NB4 (cell line): ENCODE data around the gene SCYGR2.

ENCODE experiments used
- DNase-seq: peaks from one replicate; pipeline ENCODE4 v3.0.0; 2010; ENCODE audit warnings: low read depth
- H3K4me3 ChIP-seq: one replicate; pipeline ENCODE4 v1.5.1; 2011; ENCODE audit warnings: mild to moderate bottlenecking, low read depth, low read length, moderate library complexity
- MYC ChIP-seq: IDR thresholded peaks from 2 replicates; pipeline ENCODE4 v1.6.1; 2011; ENCODE audit warnings: low read depth, low read length
- POLR2A ChIP-seq: IDR thresholded peaks from 2 replicates; pipeline ENCODE4 v1.6.1; 2011; ENCODE audit warnings: mild to moderate bottlenecking; ENCODE audit not compliant: insufficient read length; ENCODE audit errors: extremely low read depth
- TF ChIP-seq, protein P1 (sequence below): IDR thresholded peaks from 2 replicates; pipeline ENCODE4 v1.6.1; 2011; ENCODE audit warnings: low read depth, low read length
- TF ChIP-seq, protein P2 (sequence below): IDR thresholded peaks from one replicate; pipeline ENCODE4 v1.5.1; 2012; ENCODE audit warnings: low read depth, low read length

Gene SCYGR2

DNA sequence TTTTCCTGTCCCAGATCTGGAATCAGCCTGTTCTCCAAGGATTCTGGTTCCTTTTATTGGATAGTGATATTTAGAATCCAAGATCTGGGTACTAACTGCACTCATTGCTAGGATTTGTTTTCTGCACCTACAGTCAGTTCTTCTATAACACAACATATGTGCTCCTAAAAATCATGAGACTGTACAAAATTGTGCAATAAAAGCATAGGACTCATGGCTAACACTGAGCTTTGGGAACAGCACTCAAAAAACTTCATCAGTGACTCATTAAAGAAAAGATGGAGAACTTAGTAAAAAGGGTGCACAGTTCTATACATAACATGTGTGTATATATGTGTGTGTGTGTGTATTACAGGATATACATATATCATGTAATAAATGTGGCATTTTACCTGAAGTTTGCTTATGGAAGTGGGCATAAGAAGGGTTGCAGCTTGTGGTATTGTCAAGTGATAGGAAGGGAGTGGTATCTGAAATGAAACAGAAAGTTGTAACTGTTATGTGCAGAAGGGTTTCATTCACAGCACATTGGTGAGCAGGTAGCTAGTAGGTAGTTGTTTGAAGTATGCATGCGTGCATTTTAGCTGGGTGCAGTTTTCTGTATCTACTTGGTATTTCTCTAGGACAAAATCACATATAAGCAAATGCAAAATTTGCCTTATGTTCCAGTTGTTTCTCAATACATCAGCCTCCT is 5.9 kb upstream of the SCYGR2 start:
- TF ChIP-seq, protein P1, sequence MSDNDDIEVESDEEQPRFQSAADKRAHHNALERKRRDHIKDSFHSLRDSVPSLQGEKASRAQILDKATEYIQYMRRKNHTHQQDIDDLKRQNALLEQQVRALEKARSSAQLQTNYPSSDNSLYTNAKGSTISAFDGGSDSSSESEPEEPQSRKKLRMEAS: no peak
- TF ChIP-seq MYC (no peak), POLR2A (no peak)
- TF ChIP-seq, protein P2, sequence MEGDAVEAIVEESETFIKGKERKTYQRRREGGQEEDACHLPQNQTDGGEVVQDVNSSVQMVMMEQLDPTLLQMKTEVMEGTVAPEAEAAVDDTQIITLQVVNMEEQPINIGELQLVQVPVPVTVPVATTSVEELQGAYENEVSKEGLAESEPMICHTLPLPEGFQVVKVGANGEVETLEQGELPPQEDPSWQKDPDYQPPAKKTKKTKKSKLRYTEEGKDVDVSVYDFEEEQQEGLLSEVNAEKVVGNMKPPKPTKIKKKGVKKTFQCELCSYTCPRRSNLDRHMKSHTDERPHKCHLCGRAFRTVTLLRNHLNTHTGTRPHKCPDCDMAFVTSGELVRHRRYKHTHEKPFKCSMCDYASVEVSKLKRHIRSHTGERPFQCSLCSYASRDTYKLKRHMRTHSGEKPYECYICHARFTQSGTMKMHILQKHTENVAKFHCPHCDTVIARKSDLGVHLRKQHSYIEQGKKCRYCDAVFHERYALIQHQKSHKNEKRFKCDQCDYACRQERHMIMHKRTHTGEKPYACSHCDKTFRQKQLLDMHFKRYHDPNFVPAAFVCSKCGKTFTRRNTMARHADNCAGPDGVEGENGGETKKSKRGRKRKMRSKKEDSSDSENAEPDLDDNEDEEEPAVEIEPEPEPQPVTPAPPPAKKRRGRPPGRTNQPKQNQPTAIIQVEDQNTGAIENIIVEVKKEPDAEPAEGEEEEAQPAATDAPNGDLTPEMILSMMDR: no peak
- no peak overlapping the region for H3K4me3 ChIP-seq
- no peak for DNase-seq

DNA sequence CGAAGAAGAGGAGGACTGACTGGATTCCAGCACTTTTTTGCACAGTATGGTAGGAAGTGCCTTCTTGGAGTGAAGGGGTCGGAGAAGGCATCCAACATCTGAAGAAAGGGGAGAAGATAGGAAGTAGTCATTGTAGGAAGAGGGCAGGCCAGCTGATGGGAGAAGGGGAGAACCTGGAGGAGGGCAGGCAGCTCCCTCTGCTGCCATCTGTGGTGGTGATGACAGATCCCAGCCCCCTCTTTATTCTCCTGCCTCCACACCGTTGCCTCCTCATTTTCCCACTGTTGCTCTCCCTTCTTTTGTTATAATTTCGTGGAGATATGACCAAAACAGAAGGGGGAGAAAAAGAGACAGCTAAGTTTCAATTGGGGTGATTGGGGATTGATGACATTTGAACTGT is 2.9 kb upstream of the SCYGR2 start:
- TF ChIP-seq, protein P2: no peak
- TF ChIP-seq, protein P1: no peak
- TF ChIP-seq POLR2A (no peak), MYC (no peak)
- no peak overlapping the region for H3K4me3 ChIP-seq
- DNase-seq: no peak

DNA sequence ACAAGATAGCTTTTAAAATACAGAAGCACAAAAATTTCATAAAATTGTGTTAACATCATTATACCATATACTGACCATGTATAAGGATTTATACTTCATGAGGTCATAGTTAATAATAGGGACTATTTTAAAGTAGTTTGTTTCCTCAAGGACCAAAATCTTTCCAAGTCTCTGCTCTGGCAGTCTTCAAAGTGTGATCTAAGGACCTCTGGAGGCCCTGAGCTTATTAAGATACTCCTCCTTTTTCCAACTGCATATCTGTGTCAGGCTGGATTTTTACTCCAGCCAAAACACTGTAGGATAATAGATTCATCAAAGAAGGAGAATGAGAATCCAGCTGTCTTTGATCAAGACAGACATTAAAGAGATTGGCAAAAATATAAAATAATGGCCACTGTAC is 1.7 kb upstream of the SCYGR2 start:
- DNase-seq: no peak
- no peak overlapping the region for H3K4me3 ChIP-seq
- TF ChIP-seq, protein P2: no peak
- no peak for TF ChIP-seq MYC
- TF ChIP-seq, protein P1: no peak
- no peak for TF ChIP-seq POLR2A

DNA sequence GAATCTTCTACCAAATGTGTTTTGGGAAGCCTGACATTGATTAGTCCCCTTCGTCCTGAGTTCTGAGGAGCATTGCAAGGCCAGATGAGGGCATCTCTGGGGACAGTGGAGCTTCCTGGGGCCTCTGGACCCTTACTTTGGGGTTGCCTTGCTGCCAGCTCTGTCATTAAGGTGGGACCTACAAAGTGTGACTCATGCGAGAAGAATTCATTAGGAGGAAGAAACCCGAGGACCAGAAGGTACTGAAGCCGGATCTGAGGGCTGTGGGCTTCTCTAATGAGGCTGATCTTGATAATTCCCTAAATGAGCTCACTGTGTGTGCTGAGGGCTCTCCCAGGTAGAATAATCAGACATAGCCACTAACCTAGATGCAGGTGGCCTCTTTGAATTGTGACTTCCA is 695 bp upstream of the SCYGR2 start:
- no peak for DNase-seq
- TF ChIP-seq, protein P2: no peak
- TF ChIP-seq MYC (no peak), POLR2A (no peak)
- TF ChIP-seq, protein P1: no peak
- no peak overlapping the region for H3K4me3 ChIP-seq

DNA sequence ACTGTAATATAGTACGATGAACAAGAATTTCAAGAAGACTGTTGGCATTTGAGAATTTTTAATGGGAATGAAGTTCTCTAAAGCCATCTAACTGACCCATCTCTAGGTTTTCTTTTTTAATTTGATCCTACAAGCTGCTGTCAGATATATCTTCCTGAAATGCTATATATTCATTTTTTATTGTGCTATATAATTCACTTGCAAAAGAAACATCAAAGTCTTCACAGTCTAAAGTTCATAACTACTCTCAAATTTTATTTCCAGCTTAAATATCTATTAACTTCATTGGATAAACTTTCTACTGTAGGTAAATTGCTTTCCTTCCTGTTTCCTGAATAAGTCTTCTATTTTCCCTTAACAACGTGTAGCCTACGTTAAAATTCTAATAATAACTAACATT is 3.7 kb downstream of the SCYGR2 start:
- no peak overlapping the region for H3K4me3 ChIP-seq
- no peak for DNase-seq
- TF ChIP-seq, protein P2: no peak
- TF ChIP-seq MYC: no peak
- TF ChIP-seq, protein P1: no peak
- TF ChIP-seq POLR2A: no peak
